ENCODE results near the gene SDK2.

The SDK2 gene

DNA sequence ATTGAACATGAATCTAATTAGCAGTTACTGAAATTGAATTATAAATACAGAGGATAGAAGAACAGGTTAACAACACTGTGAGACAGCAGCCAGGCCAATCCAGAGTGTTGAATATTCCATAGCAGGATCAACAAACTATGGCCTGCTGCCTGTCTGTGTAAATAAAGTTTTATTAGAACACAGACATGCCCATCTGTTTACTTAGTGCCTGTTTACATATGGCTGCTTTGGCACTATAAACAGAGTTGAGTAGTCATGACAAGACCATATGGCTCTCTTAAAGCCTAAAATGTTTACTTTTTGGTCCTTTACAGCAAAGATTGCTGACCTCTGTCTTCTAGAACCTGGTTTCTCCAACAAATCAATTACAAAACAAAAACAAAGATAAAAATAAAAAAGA is 217.0 kb downstream of the SDK2 start:
- no peak overlapping the region for H3K27ac ChIP-seq (replicated peaks; ENCODE audit: low read length)
- no peak overlapping the region for H4K91ac ChIP-seq (ENCODE audit: low read depth, low read length, poor library complexity)
- no peaks in the 10 kb centered on the region for H3K9me3 ChIP-seq (replicated peaks in 1 of 2; ENCODE audit: control insufficient read depth in 2 of 2, insufficient read depth in 1 of 2, low read depth in 1 of 2, low read length in 2 of 2)
- no peak overlapping the region for H2AK5ac ChIP-seq (ENCODE audit: low read depth, low read length)
- H3K27me3 ChIP-seq (ENCODE audit: control insufficient read depth in 3 of 3, insufficient read depth in 3 of 3, low read depth in 1 of 3, low read length in 3 of 3) = no peaks in the 10 kb centered on the region
- no peak overlapping the region for H2BK5ac ChIP-seq (ENCODE audit: low read length)
- no peak overlapping the region for H3K9ac ChIP-seq (ENCODE audit: low read depth, low read length, poor library complexity)
- DNase-seq (ENCODE audit: low spot score) = no peak
- no peaks in the 10 kb centered on the region for H3K4me1 ChIP-seq (ENCODE audit: control insufficient read depth in 2 of 2, insufficient read depth in 1 of 2, low read depth in 1 of 2, low read length in 2 of 2)
- H2BK120ac ChIP-seq (ENCODE audit: low read depth, low read length) = no peak overlapping the region
- no peak overlapping the region for H3K4ac ChIP-seq (ENCODE audit: low read length)
- H3K14ac ChIP-seq (ENCODE audit: low read length) = no peak overlapping the region
- no peaks in the 10 kb centered on the region for H3K79me1 ChIP-seq (ENCODE audit: low read depth, low read length)
- H3K4me3 ChIP-seq (ENCODE audit: low read length in 2 of 2) = no peak overlapping the region
- no peak overlapping the region for H2BK12ac ChIP-seq (ENCODE audit: low read length)
- no peak overlapping the region for H2BK15ac ChIP-seq (ENCODE audit: low read length)
- H4K8ac ChIP-seq (ENCODE audit: low read depth, low read length) = no peak overlapping the region
- H3K4me2 ChIP-seq (ENCODE audit: insufficient read depth, low read length, poor library complexity, severe bottlenecking) = no peak overlapping the region
- no peak overlapping the region for H3K18ac ChIP-seq (ENCODE audit: low read length)
- no peak overlapping the region for H3K23ac ChIP-seq (ENCODE audit: low read depth, low read length, poor library complexity)
- peaks cover 28 to 42% of the 10 kb centered on the region in 2 donors for H3K36me3 ChIP-seq (replicated peaks in 1 of 2; ENCODE audit: control insufficient read depth in 2 of 2, insufficient read depth in 2 of 2, low read length in 2 of 2)
- no peak overlapping the region for H2AFZ ChIP-seq (ENCODE audit: low read length)

DNA sequence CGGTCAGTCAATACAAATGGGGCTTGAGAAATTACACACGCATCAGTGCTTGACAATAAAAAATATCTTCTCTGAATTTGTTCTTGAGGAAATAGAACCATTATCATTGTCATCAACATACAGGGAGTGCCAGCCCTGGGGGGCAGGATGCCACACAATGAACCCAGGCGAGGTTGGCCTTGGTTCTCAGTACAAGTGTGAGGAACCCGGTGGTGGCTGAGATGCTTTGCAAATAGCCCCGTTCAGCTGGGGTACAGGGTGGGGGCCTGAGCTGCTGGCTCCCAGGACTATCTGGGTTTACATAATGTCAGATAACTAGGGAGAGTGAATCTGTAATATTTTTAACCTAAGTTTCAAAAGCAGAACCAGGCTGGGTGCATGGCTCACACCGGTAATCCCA is 219.7 kb downstream of the SDK2 start:
- no peak for DNase-seq (ENCODE audit: low spot score)
- Histone ChIP-seq H3K4ac (ENCODE audit: low read length) (no peak overlapping the region), H4K91ac (ENCODE audit: low read depth, low read length, poor library complexity) (no peak overlapping the region), H3K14ac (ENCODE audit: low read length) (no peak overlapping the region), H2BK120ac (ENCODE audit: low read depth, low read length) (no peak overlapping the region), H2BK15ac (ENCODE audit: low read length) (no peak overlapping the region), H3K27ac (replicated peaks; ENCODE audit: low read length) (no peak overlapping the region), H3K36me3 (replicated peaks in 1 of 2; ENCODE audit: control insufficient read depth in 2 of 2, insufficient read depth in 2 of 2, low read length in 2 of 2) (peaks cover 29 to 56% of the 10 kb centered on the region in 2 donors), H3K79me1 (ENCODE audit: low read depth, low read length) (no peaks in the 10 kb centered on the region), H3K4me2 (ENCODE audit: insufficient read depth, low read length, poor library complexity, severe bottlenecking) (no peak overlapping the region), H2BK12ac (ENCODE audit: low read length) (no peak overlapping the region), H3K9me3 (replicated peaks in 1 of 2; ENCODE audit: control insufficient read depth in 2 of 2, insufficient read depth in 1 of 2, low read depth in 1 of 2, low read length in 2 of 2) (no peaks in the 10 kb centered on the region), H3K9ac (ENCODE audit: low read depth, low read length, poor library complexity) (no peak overlapping the region), H3K4me1 (ENCODE audit: control insufficient read depth in 2 of 2, insufficient read depth in 1 of 2, low read depth in 1 of 2, low read length in 2 of 2) (no peaks in the 10 kb centered on the region), H3K23ac (ENCODE audit: low read depth, low read length, poor library complexity) (no peak overlapping the region), H3K27me3 (ENCODE audit: control insufficient read depth in 3 of 3, insufficient read depth in 3 of 3, low read depth in 1 of 3, low read length in 3 of 3) (no peaks in the 10 kb centered on the region), H4K8ac (ENCODE audit: low read depth, low read length) (no peak overlapping the region), H2AFZ (ENCODE audit: low read length) (no peak overlapping the region), H3K4me3 (ENCODE audit: low read length in 2 of 2) (no peak overlapping the region), H2BK5ac (ENCODE audit: low read length) (no peak overlapping the region), H2AK5ac (ENCODE audit: low read depth, low read length) (no peak overlapping the region), H3K18ac (ENCODE audit: low read length) (no peak overlapping the region)
- no CpG with 5 or more reads among the region's 6 CpGs for WGBS, 2 donors (ENCODE audit: extremely low coverage in 2 of 2, insufficient read length in 2 of 2, insufficient replicate concordance in 1 of 2)

DNA sequence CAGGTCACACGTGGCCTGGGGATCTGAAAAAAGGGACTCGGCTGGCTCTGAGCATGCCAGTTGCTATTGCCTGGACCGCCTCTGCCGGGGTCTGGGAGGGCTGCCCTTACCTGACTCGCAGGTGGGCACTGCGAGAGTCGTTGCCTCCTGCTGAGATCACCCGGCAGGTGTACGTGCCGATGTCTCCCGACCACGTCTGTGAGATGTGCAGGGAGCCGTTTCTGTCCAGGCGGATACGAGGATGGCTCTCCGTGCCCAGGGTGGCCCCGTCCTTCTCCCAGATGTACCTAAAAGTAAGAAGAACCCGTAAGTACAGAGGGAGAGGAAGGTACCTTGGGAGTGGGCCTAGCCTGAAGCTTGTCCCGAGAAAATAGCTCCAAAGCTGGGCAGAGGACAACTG is 220.4 kb downstream of the SDK2 start:
- Histone ChIP-seq H3K4me1 (ENCODE audit: control insufficient read depth in 2 of 2, insufficient read depth in 1 of 2, low read depth in 1 of 2, low read length in 2 of 2) (no peaks in the 10 kb centered on the region), H3K36me3 (replicated peaks in 1 of 2; ENCODE audit: control insufficient read depth in 2 of 2, insufficient read depth in 2 of 2, low read length in 2 of 2) (peaks cover 32 to 58% of the 10 kb centered on the region in 2 donors), H2BK12ac (ENCODE audit: low read length) (no peak overlapping the region), H3K18ac (ENCODE audit: low read length) (no peak overlapping the region), H2AK5ac (ENCODE audit: low read depth, low read length) (no peak overlapping the region), H2BK15ac (ENCODE audit: low read length) (no peak overlapping the region), H3K23ac (ENCODE audit: low read depth, low read length, poor library complexity) (no peak overlapping the region), H3K4me3 (ENCODE audit: low read length in 2 of 2) (no peak overlapping the region), H3K4ac (ENCODE audit: low read length) (no peak overlapping the region), H3K9ac (ENCODE audit: low read depth, low read length, poor library complexity) (no peak overlapping the region), H2AFZ (ENCODE audit: low read length) (no peak overlapping the region), H3K9me3 (replicated peaks in 1 of 2; ENCODE audit: control insufficient read depth in 2 of 2, insufficient read depth in 1 of 2, low read depth in 1 of 2, low read length in 2 of 2) (no peaks in the 10 kb centered on the region), H2BK120ac (ENCODE audit: low read depth, low read length) (no peak overlapping the region), H3K79me1 (ENCODE audit: low read depth, low read length) (no peaks in the 10 kb centered on the region), H3K4me2 (ENCODE audit: insufficient read depth, low read length, poor library complexity, severe bottlenecking) (no peak overlapping the region), H4K8ac (ENCODE audit: low read depth, low read length) (no peak overlapping the region), H3K27me3 (ENCODE audit: control insufficient read depth in 3 of 3, insufficient read depth in 3 of 3, low read depth in 1 of 3, low read length in 3 of 3) (no peaks in the 10 kb centered on the region), H4K91ac (ENCODE audit: low read depth, low read length, poor library complexity) (no peak overlapping the region), H2BK5ac (ENCODE audit: low read length) (no peak overlapping the region), H3K14ac (ENCODE audit: low read length) (no peak overlapping the region), H3K27ac (replicated peaks; ENCODE audit: low read length) (no peak overlapping the region)
- no CpG with 5 or more reads among the region's 19 CpGs for WGBS, 2 donors (ENCODE audit: extremely low coverage in 2 of 2, insufficient read length in 2 of 2, insufficient replicate concordance in 1 of 2)
- no peak for DNase-seq (ENCODE audit: low spot score)

DNA sequence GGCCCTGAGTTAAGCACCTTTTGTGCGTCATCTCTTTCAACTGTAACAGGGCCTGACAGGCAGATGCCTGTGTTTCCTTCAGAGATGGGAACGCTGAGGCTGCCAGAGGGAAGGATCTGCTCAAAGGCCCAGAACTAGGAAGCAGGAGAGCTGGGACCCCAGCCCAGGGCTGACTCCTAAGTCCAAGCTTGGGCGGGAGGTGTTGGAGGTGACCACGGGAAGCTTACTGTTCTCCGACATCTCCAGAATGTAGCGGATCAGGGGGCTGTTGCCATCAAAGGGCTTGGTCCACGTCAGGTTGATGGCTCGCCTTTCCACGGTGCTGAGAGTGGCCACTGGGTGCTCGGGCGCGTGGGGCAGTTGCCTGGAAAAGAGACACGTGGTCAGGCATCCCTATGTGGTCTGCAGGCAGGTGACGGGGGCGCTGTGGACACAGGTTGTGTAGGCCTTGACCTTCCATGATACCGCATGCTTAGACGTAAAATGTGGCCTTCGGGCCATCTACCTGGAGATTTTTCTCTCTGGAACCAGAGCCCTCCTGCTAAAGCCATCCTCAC is 221.0 kb downstream of the SDK2 start:
- no peak overlapping the region for H2BK5ac ChIP-seq (ENCODE audit: low read length)
- no CpG with 5 or more reads among the region's 18 CpGs for WGBS, 2 donors (ENCODE audit: extremely low coverage in 2 of 2, insufficient read length in 2 of 2, insufficient replicate concordance in 1 of 2)
- H2AFZ ChIP-seq (ENCODE audit: low read length) = no peak overlapping the region
- H3K4me3 ChIP-seq (ENCODE audit: low read length in 2 of 2) = no peak overlapping the region
- no peaks in the 10 kb centered on the region for H3K4me1 ChIP-seq (ENCODE audit: control insufficient read depth in 2 of 2, insufficient read depth in 1 of 2, low read depth in 1 of 2, low read length in 2 of 2)
- no peak overlapping the region for H3K4ac ChIP-seq (ENCODE audit: low read length)
- H3K14ac ChIP-seq (ENCODE audit: low read length) = no peak overlapping the region
- no peaks in the 10 kb centered on the region for H3K9me3 ChIP-seq (replicated peaks in 1 of 2; ENCODE audit: control insufficient read depth in 2 of 2, insufficient read depth in 1 of 2, low read depth in 1 of 2, low read length in 2 of 2)
- no peak overlapping the region for H4K8ac ChIP-seq (ENCODE audit: low read depth, low read length)
- H2BK120ac ChIP-seq (ENCODE audit: low read depth, low read length) = no peak overlapping the region
- no peak overlapping the region for H2AK5ac ChIP-seq (ENCODE audit: low read depth, low read length)
- H4K91ac ChIP-seq (ENCODE audit: low read depth, low read length, poor library complexity) = no peak overlapping the region
- H3K4me2 ChIP-seq (ENCODE audit: insufficient read depth, low read length, poor library complexity, severe bottlenecking) = no peak overlapping the region
- no peak overlapping the region for H2BK15ac ChIP-seq (ENCODE audit: low read length)
- H2BK12ac ChIP-seq (ENCODE audit: low read length) = no peak overlapping the region
- peaks cover 35 to 58% of the 10 kb centered on the region in 2 donors for H3K36me3 ChIP-seq (replicated peaks in 1 of 2; ENCODE audit: control insufficient read depth in 2 of 2, insufficient read depth in 2 of 2, low read length in 2 of 2)
- no peak overlapping the region for H3K18ac ChIP-seq (ENCODE audit: low read length)
- H3K9ac ChIP-seq (ENCODE audit: low read depth, low read length, poor library complexity) = no peak overlapping the region
- no peak overlapping the region for H3K23ac ChIP-seq (ENCODE audit: low read depth, low read length, poor library complexity)
- no peaks in the 10 kb centered on the region for H3K79me1 ChIP-seq (ENCODE audit: low read depth, low read length)
- no peaks in the 10 kb centered on the region for H3K27me3 ChIP-seq (ENCODE audit: control insufficient read depth in 3 of 3, insufficient read depth in 3 of 3, low read depth in 1 of 3, low read length in 3 of 3)
- DNase-seq (ENCODE audit: low spot score) = no peak
- H3K27ac ChIP-seq (replicated peaks; ENCODE audit: low read length) = no peak overlapping the region

Data from neuronal stem cell (in vitro differentiated cells).